Measurements from ENCODE around the gene MSANTD1.

The MSANTD1 gene

DNA sequence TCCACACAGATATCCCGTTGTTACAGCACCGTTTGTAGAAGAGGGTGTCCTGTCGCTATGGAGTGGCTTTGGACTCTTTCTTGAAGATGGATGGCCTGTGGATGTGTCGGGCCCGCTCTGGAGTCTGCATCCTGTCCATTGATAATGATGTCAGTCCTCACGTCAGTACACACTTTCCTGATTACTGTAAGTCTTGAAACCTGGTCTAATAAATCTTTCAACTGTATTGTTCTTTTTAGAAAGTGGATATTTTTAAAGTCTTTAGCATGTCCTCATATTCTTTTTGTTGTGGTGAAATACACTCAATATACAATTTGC lies 14.9 kb downstream of the MSANTD1 start:
- TF ChIP-seq EZH2 (IDR thresholded peaks at IDR 0.05; ENCODE audit: borderline replicate concordance, low read length), result no peak
- TF ChIP-seq, protein P1, sequence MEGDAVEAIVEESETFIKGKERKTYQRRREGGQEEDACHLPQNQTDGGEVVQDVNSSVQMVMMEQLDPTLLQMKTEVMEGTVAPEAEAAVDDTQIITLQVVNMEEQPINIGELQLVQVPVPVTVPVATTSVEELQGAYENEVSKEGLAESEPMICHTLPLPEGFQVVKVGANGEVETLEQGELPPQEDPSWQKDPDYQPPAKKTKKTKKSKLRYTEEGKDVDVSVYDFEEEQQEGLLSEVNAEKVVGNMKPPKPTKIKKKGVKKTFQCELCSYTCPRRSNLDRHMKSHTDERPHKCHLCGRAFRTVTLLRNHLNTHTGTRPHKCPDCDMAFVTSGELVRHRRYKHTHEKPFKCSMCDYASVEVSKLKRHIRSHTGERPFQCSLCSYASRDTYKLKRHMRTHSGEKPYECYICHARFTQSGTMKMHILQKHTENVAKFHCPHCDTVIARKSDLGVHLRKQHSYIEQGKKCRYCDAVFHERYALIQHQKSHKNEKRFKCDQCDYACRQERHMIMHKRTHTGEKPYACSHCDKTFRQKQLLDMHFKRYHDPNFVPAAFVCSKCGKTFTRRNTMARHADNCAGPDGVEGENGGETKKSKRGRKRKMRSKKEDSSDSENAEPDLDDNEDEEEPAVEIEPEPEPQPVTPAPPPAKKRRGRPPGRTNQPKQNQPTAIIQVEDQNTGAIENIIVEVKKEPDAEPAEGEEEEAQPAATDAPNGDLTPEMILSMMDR (IDR thresholded peaks at IDR 0.05; ENCODE audit: low read length), result no peak
- H3K4me2 ChIP-seq (ENCODE audit: low read length), result no peak overlapping the region
- H2AFZ ChIP-seq (ENCODE audit: low read length), result no peak overlapping the region
- no peak overlapping the region for H3K9ac ChIP-seq (ENCODE audit: low read length)
- H3K79me2 ChIP-seq (ENCODE audit: insufficient read depth, low read length), result no peaks in the 10 kb centered on the region
- H3K27me3 ChIP-seq (ENCODE audit: insufficient read depth, low read length), result no peaks in the 10 kb centered on the region
- no peaks in the 10 kb centered on the region for H3K36me3 ChIP-seq (ENCODE audit: insufficient read depth, low read length)
- H3K4me3 ChIP-seq (ENCODE audit: low read depth, low read length, poor library complexity, severe bottlenecking), result no peak overlapping the region
- no peaks in the 10 kb centered on the region for H3K9me2 ChIP-seq (ENCODE audit: low read depth, low read length)
- no peaks in the 10 kb centered on the region for H3K9me3 ChIP-seq (ENCODE audit: low read length)
- H3K27ac ChIP-seq (ENCODE audit: low read depth, low read length, poor library complexity, severe bottlenecking), result no peak overlapping the region
- H3K4me1 ChIP-seq (ENCODE audit: insufficient read depth, low read length, severe bottlenecking), result no peaks in the 10 kb centered on the region
- no peaks in the 10 kb centered on the region for H3F3A ChIP-seq (ENCODE audit: insufficient read depth, low read length)
- H4K20me1 ChIP-seq (ENCODE audit: insufficient read depth, low read length), result no peaks in the 10 kb centered on the region

DNA sequence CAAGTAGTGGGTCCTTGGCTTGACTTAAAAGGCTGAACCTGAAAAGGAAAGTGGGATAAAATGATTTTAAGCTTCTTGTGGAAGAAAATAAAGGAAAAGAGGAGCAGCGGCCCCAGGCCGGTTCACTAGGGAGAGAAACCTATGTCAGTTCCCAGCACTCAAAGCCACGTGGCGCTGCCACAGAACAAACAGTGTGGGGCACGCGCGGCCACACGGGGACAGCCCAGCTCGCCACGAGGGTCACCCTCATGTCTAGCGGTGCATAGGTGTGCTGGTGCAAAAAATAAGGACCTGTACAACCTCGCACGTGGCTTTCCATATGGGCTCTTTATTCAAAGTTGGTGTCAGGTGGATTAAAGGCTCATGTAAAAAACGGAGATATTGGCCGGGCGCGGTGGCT lies 17.1 kb downstream of the MSANTD1 start:
- Histone ChIP-seq H3K4me2 (ENCODE audit: low read length) (no peak overlapping the region), H2AFZ (ENCODE audit: low read length) (no peak overlapping the region), H3K36me3 (ENCODE audit: insufficient read depth, low read length) (no peaks in the 10 kb centered on the region), H3K9me3 (ENCODE audit: low read length) (no peaks in the 10 kb centered on the region), H3K4me1 (ENCODE audit: insufficient read depth, low read length, severe bottlenecking) (no peaks in the 10 kb centered on the region), H3K9me2 (ENCODE audit: low read depth, low read length) (no peaks in the 10 kb centered on the region), H3K79me2 (ENCODE audit: insufficient read depth, low read length) (no peaks in the 10 kb centered on the region), H3K4me3 (ENCODE audit: low read depth, low read length, poor library complexity, severe bottlenecking) (no peak overlapping the region), H4K20me1 (ENCODE audit: insufficient read depth, low read length) (no peaks in the 10 kb centered on the region), H3K27me3 (ENCODE audit: insufficient read depth, low read length) (no peaks in the 10 kb centered on the region), H3F3A (ENCODE audit: insufficient read depth, low read length) (no peaks in the 10 kb centered on the region), H3K27ac (ENCODE audit: low read depth, low read length, poor library complexity, severe bottlenecking) (no peak overlapping the region), H3K9ac (ENCODE audit: low read length) (no peak overlapping the region)
- TF ChIP-seq, protein P1 (IDR thresholded peaks at IDR 0.05; ENCODE audit: low read length), result no peak
- no peak for TF ChIP-seq EZH2 (IDR thresholded peaks at IDR 0.05; ENCODE audit: borderline replicate concordance, low read length)

DNA sequence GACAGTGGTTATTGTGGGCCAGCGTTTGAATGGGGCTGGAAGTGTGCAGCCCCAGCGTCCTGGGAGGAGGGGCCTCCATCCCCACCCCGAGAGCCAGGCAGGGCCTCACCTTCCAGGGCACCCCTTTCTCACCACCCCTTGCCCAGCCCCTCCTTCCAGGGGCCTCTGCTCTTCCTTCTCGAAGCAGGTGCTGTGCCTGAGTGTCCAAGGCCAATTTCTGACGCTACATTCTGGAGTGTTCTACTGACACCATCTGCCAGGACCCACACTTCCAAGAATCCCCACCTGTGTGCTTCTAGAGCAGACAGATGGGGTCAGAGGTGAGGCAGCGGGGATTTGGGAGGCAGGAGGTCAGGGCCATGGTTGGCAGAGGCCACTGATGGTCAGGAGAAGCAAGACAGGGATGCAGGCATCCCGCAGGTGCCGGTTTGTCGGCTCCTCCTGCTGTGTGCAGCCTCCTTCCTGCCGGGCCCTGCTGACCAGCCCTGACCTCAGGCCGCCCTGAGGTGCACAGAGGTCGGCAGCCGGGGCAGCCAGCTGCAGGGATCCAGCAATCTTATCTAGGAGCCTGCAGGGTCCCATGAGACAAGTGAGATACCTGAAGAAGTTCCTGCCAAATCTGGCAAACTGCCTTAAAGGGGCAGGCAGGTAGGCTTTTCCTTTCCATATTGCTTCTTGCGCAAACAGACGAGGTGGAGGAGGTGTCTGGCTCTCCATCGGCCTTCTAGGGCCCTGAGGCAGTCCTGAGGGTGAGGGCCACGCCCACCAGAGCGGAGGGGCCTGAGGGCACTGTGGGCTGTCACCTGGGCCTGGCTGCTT lies 18.8 kb downstream of the MSANTD1 start:
- no peaks in the 10 kb centered on the region for H3K9me2 ChIP-seq (ENCODE audit: low read depth, low read length)
- H3K4me2 ChIP-seq (ENCODE audit: low read length), result no peak overlapping the region
- H3K4me3 ChIP-seq (ENCODE audit: low read depth, low read length, poor library complexity, severe bottlenecking), result no peak overlapping the region
- no peak overlapping the region for H3K27ac ChIP-seq (ENCODE audit: low read depth, low read length, poor library complexity, severe bottlenecking)
- H3K9me3 ChIP-seq (ENCODE audit: low read length), result no peaks in the 10 kb centered on the region
- no peak overlapping the region for H3K9ac ChIP-seq (ENCODE audit: low read length)
- H3K36me3 ChIP-seq (ENCODE audit: insufficient read depth, low read length), result no peaks in the 10 kb centered on the region
- H4K20me1 ChIP-seq (ENCODE audit: insufficient read depth, low read length), result no peaks in the 10 kb centered on the region
- H2AFZ ChIP-seq (ENCODE audit: low read length), result no peak overlapping the region
- H3K27me3 ChIP-seq (ENCODE audit: insufficient read depth, low read length), result no peaks in the 10 kb centered on the region
- H3F3A ChIP-seq (ENCODE audit: insufficient read depth, low read length), result no peaks in the 10 kb centered on the region
- no peaks in the 10 kb centered on the region for H3K4me1 ChIP-seq (ENCODE audit: insufficient read depth, low read length, severe bottlenecking)
- no peak for TF ChIP-seq EZH2 (IDR thresholded peaks at IDR 0.05; ENCODE audit: borderline replicate concordance, low read length)
- TF ChIP-seq, protein P1 (IDR thresholded peaks at IDR 0.05; ENCODE audit: low read length), result no peak
- H3K79me2 ChIP-seq (ENCODE audit: insufficient read depth, low read length), result no peaks in the 10 kb centered on the region
